ENCODE results near the gene COQ8A. TPM values are rescaled to one million over a fixed set of nuclear protein-coding genes. Genes with fewer than 3 reads are reported as not detected.

COQ8A gene
- total and polyA plus RNA-seq, 4 experiments from 2014 or later: 43.5 to 70.7 (median 59.3) TPM

DNA sequence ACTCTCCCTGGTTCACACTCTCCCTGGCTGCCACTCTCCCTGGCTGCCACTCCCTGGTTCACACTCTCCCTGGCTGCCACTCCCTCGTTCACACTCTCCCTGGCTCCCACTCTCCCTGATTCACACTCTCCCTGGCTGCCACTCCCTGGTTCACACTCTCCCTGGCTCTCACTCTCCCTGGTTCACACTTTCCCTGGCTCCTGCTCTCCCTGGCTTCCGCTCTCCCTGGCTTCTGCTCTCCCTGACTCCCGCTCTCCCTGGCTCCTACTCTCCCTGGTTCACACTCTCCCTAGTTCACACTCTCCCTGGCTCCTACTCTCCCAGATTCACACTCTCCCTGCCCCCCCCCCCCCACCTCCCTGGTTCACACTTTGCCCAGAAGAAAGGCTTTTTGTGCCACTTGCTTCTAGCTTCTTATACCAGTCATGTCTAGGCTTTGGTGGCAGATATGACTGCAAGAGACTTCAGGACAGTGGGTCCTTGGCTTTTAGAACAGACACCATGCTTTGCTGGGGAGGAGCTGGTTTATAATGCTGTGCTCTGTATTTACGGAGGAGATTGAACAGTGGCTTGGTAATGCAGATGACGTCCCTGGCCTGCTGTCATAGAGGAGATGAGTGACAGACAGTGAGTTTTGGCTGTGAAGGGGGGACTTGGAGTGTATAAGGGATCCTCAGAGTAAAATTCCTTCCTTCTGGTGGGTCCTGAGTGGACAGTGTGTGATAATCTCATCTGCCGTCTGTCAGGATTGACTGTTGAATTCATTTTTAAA lies 17.0 kb downstream of the COQ8A start:
- no peak overlapping the region for H3K4me3 ChIP-seq (ENCODE audit: low read length in 2 of 2)
- H3K4me3 Mint-ChIP-seq: no peak overlapping the region
- H3K36me3 Mint-ChIP-seq: peaks cover 20 to 28% of the 10 kb centered on the region in 2 donors
- peak overlapping the region in 2 of 7 donors; percentile 51 to 60 for H3K27ac Mint-ChIP-seq
- intact Hi-C loops (cut with micrococcal nuclease): no loop called here
- H3K27ac ChIP-seq (ENCODE audit: low read depth, low read length): no peak overlapping the region
- H3K9me3 ChIP-seq (ENCODE audit: control insufficient read depth in 1 of 2, low read length in 2 of 2): no peaks in the 10 kb centered on the region
- DNase-seq: no peak
- peaks cover 7% of the 10 kb centered on the region for H3K4me1 ChIP-seq (ENCODE audit: insufficient read depth, low read length)
- H3K36me3 ChIP-seq (ENCODE audit: insufficient read depth, low read length): no peaks in the 10 kb centered on the region
- ChIA-PET CTCF (ENCODE audit: partially characterized antibody) (no interaction called here), POLR2A (ENCODE audit: partially characterized antibody) (no interaction called here)
- peaks cover 0 to 1% (median 0%) of the 10 kb centered on the region in 8 donors for H3K9me3 Mint-ChIP-seq
- H3K27me3 Mint-ChIP-seq: no peaks in the 10 kb centered on the region
- no peaks in the 10 kb centered on the region for H3K27me3 ChIP-seq (ENCODE audit: insufficient read depth, low read length)
- peaks cover 14 to 35% (median 32%) of the 10 kb centered on the region in 4 donors for H3K4me1 Mint-ChIP-seq

DNA sequence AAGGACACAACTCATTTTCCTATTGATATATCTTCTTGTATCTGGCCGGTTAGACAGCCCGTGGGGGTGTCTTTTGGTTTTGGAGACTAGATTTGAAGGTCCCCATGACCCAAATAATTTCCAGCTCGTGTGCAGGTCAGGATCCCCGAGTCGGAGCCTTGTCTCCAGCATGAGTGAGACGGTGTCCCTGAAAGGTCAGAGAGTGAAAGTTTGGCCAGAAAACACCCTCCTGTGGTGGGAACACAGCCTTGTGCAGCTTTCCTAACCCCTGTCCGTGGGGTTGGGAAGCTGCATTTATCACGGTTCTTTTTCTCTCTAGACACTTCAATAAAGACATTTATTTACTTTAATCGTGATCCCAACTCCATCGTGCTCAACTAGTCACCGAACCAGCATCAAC lies 17.6 kb downstream of the COQ8A start:
- Mint-ChIP-seq H3K36me3 (peaks cover 20 to 28% of the 10 kb centered on the region in 2 donors), H3K4me3 (no peak overlapping the region), H3K4me1 (peaks cover 14 to 35% (median 32%) of the 10 kb centered on the region in 4 donors), H3K27me3 (no peaks in the 10 kb centered on the region), H3K9me3 (peaks cover 0 to 1% (median 0%) of the 10 kb centered on the region in 8 donors), H3K27ac (peak overlapping the region in 1 of 7 donors; percentile 60)
- intact Hi-C loops (cut with micrococcal nuclease): no loop called here
- ChIA-PET CTCF (ENCODE audit: partially characterized antibody) (no interaction called here), POLR2A (ENCODE audit: partially characterized antibody) (no interaction called here)
- H3K36me3 ChIP-seq (ENCODE audit: insufficient read depth, low read length): no peaks in the 10 kb centered on the region
- H3K9me3 ChIP-seq (ENCODE audit: control insufficient read depth in 1 of 2, low read length in 2 of 2): no peaks in the 10 kb centered on the region
- H3K27me3 ChIP-seq (ENCODE audit: insufficient read depth, low read length): no peaks in the 10 kb centered on the region
- no peak overlapping the region for H3K27ac ChIP-seq (ENCODE audit: low read depth, low read length)
- no peak for DNase-seq
- H3K4me3 ChIP-seq (ENCODE audit: low read length in 2 of 2): no peak overlapping the region
- peaks cover 7% of the 10 kb centered on the region for H3K4me1 ChIP-seq (ENCODE audit: insufficient read depth, low read length)

DNA sequence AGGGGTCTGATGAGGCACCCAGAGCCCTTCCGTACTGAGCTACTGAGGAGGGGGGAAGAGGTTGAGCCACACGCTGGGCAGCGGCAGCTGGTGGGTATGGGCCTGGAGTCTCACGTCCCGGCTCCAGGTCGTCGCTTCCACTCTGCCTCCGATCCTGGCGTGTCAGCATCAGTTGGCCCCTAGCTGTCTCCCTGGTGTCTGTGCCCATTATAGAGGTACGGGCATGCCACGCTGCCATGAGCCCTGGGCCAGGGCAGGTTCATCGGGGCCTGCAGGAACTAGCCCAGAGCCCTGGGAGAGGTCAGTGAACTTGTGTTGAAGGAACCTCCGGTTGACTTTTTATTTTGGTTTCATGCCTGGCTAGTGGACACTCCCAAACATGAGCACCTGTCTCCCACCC lies 18.2 kb downstream of the COQ8A start:
- peaks cover 7% of the 10 kb centered on the region for H3K4me1 ChIP-seq (ENCODE audit: insufficient read depth, low read length)
- H3K9me3 Mint-ChIP-seq: peaks cover 0 to 3% (median 0%) of the 10 kb centered on the region in 8 donors
- no peaks in the 10 kb centered on the region for H3K27me3 Mint-ChIP-seq
- H3K36me3 Mint-ChIP-seq: peaks cover 23 to 26% of the 10 kb centered on the region in 2 donors
- no peaks in the 10 kb centered on the region for H3K9me3 ChIP-seq (ENCODE audit: control insufficient read depth in 1 of 2, low read length in 2 of 2)
- intact Hi-C loops (cut with micrococcal nuclease): no loop called here
- H3K27ac ChIP-seq (ENCODE audit: low read depth, low read length): no peak overlapping the region
- ChIA-PET CTCF (ENCODE audit: partially characterized antibody) (no interaction called here), POLR2A (ENCODE audit: partially characterized antibody) (no interaction called here)
- H3K27ac Mint-ChIP-seq: peak overlapping the region in 1 of 7 donors; percentile 56
- H3K4me1 Mint-ChIP-seq: peaks cover 14 to 33% (median 31%) of the 10 kb centered on the region in 4 donors
- no peak overlapping the region for H3K4me3 Mint-ChIP-seq
- H3K4me3 ChIP-seq (ENCODE audit: low read length in 2 of 2): no peak overlapping the region
- H3K27me3 ChIP-seq (ENCODE audit: insufficient read depth, low read length): no peaks in the 10 kb centered on the region
- DNase-seq: no peak
- no peaks in the 10 kb centered on the region for H3K36me3 ChIP-seq (ENCODE audit: insufficient read depth, low read length)

DNA sequence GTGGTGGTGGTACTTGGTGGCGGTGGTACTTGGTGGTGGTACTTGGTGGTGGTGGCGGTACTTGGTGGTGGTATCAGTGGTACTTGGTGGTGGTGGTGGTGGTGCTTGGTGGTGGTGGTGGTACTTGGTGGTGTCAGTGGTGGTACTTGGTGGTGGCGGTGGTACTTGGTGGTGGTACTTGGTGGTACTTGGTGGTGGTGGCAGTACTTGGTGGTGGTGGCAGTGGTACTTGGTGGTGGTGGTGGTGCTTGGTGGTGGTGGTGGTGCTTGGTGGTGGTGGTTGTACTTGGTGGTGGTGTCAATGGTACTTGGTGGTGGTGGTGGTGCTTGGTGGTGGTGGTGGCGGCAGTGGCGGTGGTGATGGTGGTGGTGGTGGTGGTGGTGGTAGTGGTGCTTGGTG lies 20.2 kb downstream of the COQ8A start:
- no peak overlapping the region for H3K4me3 ChIP-seq (ENCODE audit: low read length in 2 of 2)
- Mint-ChIP-seq H3K27me3 (no peaks in the 10 kb centered on the region), H3K4me1 (peaks cover 14 to 25% (median 23%) of the 10 kb centered on the region in 4 donors), H3K9me3 (peaks cover 0 to 3% (median 0%) of the 10 kb centered on the region in 8 donors), H3K4me3 (no peak overlapping the region), H3K36me3 (peaks cover 15 to 23% of the 10 kb centered on the region in 2 donors), H3K27ac (no peak overlapping the region)
- H3K27me3 ChIP-seq (ENCODE audit: insufficient read depth, low read length): no peaks in the 10 kb centered on the region
- no peak overlapping the region for H3K27ac ChIP-seq (ENCODE audit: low read depth, low read length)
- DNase-seq: no peak
- intact Hi-C loops (cut with micrococcal nuclease): no loop called here
- H3K4me1 ChIP-seq (ENCODE audit: insufficient read depth, low read length): peaks cover 7% of the 10 kb centered on the region
- POLR2A ChIA-PET (ENCODE audit: partially characterized antibody): no interaction called here
- no peaks in the 10 kb centered on the region for H3K36me3 ChIP-seq (ENCODE audit: insufficient read depth, low read length)
- CTCF ChIA-PET (ENCODE audit: partially characterized antibody): no interaction called here
- no peaks in the 10 kb centered on the region for H3K9me3 ChIP-seq (ENCODE audit: control insufficient read depth in 1 of 2, low read length in 2 of 2)

DNA sequence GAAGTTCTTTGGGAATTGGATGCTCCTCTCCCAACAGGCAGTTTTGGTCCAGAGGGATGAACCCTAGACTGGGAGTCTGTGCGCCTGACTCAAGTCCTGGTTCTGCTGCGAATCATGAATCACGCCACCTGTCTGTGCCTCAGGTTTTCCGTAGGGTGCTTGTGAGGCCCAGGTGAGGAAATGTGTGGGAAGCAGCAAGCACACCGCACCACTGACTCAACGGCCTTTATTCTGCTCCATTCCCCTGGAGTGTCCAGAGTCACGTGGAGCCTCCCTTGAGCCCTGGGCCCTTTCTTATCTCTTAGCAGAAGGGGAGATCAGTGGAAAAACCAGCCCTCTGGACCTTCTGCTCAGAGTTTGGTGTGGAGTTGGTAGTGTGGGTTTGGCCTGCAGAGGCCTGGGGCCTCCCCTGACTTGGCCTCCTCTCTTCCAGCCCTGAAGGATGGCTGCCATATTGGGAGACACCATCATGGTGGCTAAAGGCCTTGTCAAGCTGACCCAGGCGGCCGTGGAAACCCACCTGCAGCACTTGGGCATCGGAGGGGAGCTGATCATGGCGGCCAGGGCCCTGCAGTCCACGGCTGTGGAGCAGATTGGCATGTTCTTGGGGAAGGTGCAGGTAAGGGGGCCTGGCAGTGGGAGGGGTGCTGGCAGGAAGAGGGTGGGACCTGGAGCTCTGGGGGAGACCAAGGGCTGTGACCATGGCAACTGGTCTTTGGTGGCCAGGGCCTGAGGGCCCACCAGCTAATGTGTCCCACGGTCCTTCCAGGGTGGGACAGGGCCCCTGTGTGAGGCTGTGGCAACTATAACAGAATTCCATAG lies 21.1 kb downstream of the COQ8A start:
- Histone ChIP-seq H3K27ac (ENCODE audit: low read depth, low read length) (no peak overlapping the region), H3K4me3 (ENCODE audit: low read length in 2 of 2) (no peak overlapping the region), H3K27me3 (ENCODE audit: insufficient read depth, low read length) (no peaks in the 10 kb centered on the region), H3K36me3 (ENCODE audit: insufficient read depth, low read length) (no peaks in the 10 kb centered on the region), H3K4me1 (ENCODE audit: insufficient read depth, low read length) (peaks cover 7% of the 10 kb centered on the region), H3K9me3 (ENCODE audit: control insufficient read depth in 1 of 2, low read length in 2 of 2) (no peaks in the 10 kb centered on the region)
- peaks cover 21 to 27% of the 10 kb centered on the region in 2 donors for H3K36me3 Mint-ChIP-seq
- no peaks in the 10 kb centered on the region for H3K27me3 Mint-ChIP-seq
- DNase-seq: no peak
- CTCF ChIA-PET (ENCODE audit: partially characterized antibody): no interaction called here
- no peak overlapping the region for H3K27ac Mint-ChIP-seq
- intact Hi-C loops (cut with micrococcal nuclease): no loop called here
- peaks cover 14 to 25% (median 23%) of the 10 kb centered on the region in 4 donors for H3K4me1 Mint-ChIP-seq
- POLR2A ChIA-PET (ENCODE audit: partially characterized antibody): interaction anchor here (1.1 kb wide), 1 partner anchor 22 kb away, joined by 4 read pairs; no protein-coding TSS in a partner anchor
- no peak overlapping the region for H3K4me3 Mint-ChIP-seq
- peaks cover 0 to 3% (median 0%) of the 10 kb centered on the region in 8 donors for H3K9me3 Mint-ChIP-seq

DNA sequence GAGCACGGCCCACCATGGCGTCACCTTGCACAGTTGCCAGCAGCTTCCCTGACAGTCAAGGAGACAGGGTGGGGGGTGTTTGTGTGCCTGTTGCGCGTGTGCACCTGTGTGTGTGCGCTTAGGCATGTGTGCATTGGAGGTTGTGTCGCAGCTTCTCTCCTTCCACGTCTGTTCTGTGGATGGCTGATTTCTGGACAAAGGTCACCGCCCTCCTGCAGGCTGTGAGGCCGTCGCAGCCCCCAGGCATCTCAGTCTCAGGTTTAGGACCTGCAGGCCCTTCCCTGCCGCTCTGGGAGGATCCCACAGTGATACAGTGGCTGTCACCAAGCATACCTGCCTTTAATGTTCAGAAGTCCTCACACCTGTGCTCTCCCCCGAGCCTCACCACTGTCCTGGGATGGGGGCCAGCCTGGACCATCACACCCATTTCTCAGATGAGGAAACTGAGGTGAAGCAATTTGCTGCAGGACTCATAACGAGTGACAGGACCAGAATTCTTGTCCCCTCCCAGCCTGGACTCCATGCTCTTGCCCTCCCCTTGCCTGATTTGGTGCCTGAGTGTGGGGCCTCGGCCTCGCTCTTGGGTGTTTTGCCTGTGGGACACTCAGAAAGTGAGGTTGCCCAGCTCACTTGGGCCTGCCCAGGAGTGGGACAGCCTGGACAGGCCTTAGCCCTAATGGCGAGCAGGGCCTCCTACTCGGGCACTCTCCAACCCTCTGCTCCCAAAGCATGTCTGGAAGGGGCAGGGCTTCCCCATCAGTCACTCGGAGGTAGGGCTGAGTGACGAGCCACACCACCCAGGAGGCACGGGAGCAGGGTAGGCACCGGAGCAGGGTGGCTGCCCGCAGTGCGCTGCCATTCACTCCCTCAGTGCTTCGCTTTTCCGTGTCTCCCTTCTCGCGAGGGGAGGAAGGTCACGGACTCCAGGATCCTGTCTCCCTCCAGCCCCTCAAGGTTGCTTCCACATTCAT lies 22.6 kb downstream of the COQ8A start:
- Histone ChIP-seq H3K27me3 (ENCODE audit: insufficient read depth, low read length) (no peaks in the 10 kb centered on the region), H3K4me1 (ENCODE audit: insufficient read depth, low read length) (peaks cover 7% of the 10 kb centered on the region), H3K27ac (ENCODE audit: low read depth, low read length) (no peak overlapping the region), H3K9me3 (ENCODE audit: control insufficient read depth in 1 of 2, low read length in 2 of 2) (no peaks in the 10 kb centered on the region), H3K36me3 (ENCODE audit: insufficient read depth, low read length) (no peaks in the 10 kb centered on the region), H3K4me3 (ENCODE audit: low read length in 2 of 2) (no peak overlapping the region)
- H3K27me3 Mint-ChIP-seq: no peaks in the 10 kb centered on the region
- H3K27ac Mint-ChIP-seq: no peak overlapping the region
- ChIA-PET CTCF (ENCODE audit: partially characterized antibody) (no interaction called here), POLR2A (ENCODE audit: partially characterized antibody) (no interaction called here)
- intact Hi-C loops (cut with micrococcal nuclease): no loop called here
- H3K4me3 Mint-ChIP-seq: no peak overlapping the region
- H3K4me1 Mint-ChIP-seq: peaks cover 12 to 21% (median 18%) of the 10 kb centered on the region in 4 donors
- no peak for DNase-seq
- peaks cover 0 to 1% (median 0%) of the 10 kb centered on the region in 8 donors for H3K9me3 Mint-ChIP-seq
- peaks cover 24 to 39% of the 10 kb centered on the region in 2 donors for H3K36me3 Mint-ChIP-seq

All from CD4-positive, alpha-beta memory T cell (primary cell).